VCaP (cell line): ENCODE results near the gene ZC4H2.

Experiments
- H3K27ac ChIP-seq: fragments of 450-650 bp; 2 replicates; pipeline ENCODE4 v1.5.1; 2017
- CTCF ChIP-seq: fragments of 450-650 bp; conservative IDR thresholded peaks from 2 replicates; pipeline ENCODE4 v1.5.1; 2017; ENCODE audit warnings: mild to moderate bottlenecking, moderate library complexity

ZC4H2 gene

DNA sequence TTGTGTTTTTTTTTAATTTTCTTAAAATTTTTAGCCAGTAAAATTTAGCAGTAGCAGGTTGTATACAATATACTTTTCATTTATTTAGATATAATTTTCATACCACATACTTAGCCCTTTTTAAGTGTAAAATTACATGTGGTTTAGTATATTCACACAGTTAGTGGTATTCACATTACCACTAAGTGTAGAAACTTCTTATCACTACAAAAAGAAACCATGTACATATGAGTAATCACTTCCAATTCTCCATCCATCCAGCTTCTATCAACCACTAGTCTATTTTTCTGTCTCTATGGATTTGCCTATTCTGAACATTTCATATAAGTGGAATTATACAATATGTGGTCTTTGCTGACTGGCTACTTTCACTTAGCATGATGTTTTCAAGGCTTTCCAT, 109.0 kb downstream of the ZC4H2 start:
- H3K27ac ChIP-seq = no peak overlapping the region
- no peak for TF ChIP-seq CTCF
